Measurements from ENCODE around the gene PPP2R5C.

PPP2R5C gene

DNA sequence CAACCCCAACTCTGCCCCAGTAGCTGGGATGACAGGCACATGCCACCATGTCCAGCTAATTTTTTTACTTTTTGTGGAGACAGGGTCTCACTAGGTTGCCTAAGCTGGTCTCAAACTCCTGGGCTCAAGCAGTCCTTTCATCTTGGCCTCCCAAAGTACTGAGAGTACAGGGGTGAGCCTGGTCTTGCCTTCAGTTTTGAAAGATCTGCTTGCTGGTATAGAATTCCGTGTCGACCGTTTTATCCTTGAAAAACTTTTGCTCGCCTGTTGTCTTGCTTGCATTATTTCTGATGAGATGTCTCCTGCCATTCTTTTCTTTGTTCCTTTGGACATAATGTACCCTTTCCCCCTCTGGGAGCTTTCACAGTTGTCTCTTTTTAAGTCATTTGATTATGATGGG lies 110.8 kb downstream of the PPP2R5C start:
- DNase-seq, result no peak

DNA sequence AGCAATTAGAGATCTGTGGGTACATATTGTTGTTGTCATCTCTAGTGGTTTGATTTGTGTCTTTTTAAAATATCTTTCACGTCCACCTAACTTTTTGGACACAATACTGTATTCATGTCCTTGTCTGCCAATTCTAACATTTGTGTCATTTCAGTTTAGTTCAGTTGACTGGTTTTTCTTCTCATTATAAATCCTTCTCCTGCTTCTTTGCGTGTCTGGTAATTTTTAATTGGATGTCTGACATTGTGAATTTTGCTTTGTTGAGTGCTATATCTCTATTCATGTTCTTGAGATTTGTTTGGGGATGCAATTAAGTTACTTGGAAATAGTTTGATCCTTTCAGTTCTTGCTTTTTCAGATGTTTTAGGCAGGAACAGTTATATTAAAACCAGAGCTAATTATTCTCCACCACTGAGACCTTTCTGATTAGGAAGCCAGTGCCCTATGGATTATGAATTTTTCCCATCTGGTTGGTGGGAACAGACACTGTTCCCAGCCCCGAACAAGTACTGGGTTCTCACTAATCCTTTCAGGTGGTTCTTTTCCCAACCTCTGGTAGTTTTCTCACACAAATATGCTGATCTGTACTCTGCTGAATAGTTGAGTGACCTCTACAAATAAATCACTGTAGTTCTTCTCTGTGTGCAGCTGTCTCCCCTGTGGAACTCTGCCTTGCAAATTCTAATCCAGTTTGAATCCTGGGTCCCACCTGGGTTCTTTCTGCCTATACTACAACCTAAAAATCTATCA lies 111.7 kb downstream of the PPP2R5C start:
- DNase-seq, result no peak

DNA sequence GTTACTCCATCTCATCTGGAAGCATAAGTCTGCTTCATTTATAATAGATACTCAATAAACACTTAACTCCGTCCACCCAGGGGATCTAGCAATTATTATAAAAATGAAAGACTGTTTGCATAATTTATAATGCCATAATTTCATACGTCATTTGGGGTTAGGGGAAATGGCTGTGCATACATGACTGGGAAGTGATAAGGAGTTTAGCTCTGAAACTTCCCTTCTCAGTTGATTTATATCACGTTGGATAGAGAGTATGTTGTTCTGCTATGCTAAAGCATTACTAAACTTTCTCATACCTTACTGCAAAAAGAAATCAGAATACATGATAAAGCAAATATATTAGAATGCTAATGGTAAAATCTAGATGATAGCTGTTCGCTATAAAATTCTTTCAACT lies 112.5 kb downstream of the PPP2R5C start:
- DNase-seq, result no peak

DNA sequence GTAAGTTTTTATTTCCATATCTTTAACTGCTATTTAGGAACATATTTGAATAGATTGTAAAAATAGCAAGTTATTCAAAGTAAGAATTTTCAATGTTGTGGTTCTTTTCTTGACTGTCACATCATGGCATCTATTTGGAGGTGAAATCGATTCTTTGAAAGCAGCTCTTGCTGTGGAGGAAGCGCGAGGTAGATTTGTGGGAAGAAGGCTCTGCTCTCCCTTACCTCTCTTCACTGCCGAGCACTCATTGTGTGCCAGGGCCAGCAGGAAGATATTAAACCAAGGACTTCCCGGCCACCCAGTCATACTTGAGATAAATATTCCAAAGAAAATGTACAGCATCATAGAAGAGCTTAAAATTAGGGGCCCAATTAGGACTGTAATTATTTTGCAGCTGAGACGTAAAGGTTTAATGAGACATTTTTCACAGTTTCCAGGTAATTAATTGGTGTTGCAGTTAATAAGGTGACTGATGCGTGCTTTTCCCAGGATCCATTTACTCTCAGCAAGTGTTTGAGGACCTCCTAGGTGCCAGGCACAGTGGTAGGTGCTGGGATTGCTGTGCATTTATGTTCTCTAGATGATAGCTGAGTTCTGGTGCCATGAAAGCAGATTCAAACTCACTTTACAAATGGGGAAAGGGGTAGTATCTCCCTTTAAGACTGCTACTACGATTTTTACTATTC lies 113.7 kb downstream of the PPP2R5C start:
- DNase-seq, result no peak

DNA sequence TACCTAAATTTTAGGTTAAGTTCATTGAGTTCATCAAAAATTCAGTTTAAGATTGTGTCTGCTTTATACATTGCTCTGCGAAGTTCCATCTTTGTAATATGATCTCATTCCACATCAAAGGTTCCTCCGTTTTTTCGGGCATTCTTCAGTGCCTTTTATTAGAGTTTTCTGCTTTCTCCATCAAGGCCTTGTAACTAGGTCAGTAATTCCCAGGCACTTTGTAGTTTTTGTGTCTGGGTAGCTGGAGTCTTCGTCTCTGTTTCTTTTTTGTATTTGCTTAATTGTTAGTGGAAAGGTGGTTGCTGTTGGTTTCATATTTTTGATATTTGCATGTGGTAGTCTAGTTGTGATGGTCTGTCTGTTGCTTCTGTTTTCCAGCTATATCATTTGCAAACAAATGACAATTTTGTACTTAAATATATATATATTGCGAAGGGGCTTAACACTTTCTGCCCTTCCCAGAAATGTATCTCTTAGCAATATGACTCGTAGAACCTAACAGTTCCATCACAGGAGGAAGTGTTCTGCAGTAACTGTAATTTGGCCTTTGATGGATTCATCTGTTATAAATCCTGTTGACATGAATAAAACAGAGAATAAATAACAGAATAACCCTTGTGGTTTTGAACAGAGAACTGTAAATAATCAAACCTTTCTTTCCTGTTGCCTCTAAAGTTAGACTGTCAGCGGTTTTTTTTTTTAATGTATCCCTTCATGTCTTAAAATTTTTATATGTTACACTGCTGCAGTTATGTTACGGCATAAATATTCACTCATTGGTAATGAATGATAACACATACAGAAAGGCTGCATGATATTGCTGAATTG lies 114.4 kb downstream of the PPP2R5C start:
- no peak for DNase-seq

DNA sequence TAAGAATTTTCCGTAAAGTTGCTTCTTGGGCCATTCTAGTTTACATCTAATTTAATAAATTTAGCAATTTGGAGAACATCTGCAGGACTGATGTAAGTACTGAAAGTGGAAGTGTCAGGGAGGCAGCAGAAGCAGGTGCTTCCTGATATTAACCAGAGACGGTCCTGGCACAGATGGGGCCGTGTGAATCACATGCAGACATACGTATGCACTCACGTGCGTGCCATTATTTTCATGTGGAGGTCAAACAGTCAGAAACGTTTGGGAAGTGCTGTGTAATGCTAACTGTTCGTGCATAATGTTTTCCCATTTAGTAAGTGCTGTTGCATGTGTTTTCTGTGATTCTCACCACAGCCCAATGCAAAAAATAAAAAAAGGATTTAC lies 115.0 kb downstream of the PPP2R5C start:
- DNase-seq, result peak; percentile 66

DNA sequence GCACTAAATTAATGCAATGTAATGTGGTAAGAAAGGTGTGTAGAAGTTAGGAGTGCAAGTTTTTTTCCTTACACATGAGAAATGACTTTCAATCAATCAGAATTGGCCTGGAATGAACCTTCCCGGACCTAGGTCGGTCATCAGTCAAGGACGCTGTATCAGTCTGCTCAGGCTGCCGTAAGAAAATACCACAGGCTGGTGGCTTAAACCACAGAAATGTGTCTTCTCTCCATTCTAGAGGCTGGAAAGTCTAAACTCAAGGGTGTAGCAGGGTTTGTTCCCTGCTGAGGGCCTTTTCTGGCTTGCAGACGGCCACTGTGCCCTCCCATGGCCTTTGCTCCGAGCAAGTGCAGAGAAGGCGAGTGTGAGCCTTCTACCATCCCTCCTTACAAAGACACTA lies 116.3 kb downstream of the PPP2R5C start:
- DNase-seq, result no peak

DNA sequence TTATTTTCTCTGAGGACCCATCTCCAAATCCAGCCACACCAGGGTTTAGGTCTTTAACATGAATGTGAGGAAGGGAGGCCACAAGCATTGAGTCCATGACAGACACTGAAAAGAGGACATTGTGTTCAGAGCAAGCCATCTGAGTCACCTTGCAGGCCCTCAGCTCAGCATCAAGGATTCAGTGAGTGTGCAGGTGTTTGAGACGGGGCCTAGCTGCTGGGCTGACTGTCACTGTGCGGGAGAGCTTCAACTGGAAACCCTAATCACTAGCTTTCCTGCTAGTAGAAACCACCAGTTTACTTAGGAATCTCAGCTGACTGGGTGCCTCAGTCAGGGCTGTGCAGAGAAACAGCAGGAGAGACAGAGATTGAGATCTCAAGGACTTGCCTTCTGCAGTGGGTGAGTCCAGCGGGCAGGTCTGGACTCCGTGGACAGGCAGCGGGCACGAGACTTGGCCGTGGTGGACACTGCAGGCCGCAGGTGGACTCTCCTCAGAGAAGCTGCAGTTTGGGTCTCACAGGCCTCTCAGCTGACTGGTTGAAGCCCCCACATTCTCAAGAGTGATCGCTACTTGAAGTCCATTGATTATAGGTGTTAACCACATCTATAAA lies 116.8 kb downstream of the PPP2R5C start:
- DNase-seq, result no peak

DNA sequence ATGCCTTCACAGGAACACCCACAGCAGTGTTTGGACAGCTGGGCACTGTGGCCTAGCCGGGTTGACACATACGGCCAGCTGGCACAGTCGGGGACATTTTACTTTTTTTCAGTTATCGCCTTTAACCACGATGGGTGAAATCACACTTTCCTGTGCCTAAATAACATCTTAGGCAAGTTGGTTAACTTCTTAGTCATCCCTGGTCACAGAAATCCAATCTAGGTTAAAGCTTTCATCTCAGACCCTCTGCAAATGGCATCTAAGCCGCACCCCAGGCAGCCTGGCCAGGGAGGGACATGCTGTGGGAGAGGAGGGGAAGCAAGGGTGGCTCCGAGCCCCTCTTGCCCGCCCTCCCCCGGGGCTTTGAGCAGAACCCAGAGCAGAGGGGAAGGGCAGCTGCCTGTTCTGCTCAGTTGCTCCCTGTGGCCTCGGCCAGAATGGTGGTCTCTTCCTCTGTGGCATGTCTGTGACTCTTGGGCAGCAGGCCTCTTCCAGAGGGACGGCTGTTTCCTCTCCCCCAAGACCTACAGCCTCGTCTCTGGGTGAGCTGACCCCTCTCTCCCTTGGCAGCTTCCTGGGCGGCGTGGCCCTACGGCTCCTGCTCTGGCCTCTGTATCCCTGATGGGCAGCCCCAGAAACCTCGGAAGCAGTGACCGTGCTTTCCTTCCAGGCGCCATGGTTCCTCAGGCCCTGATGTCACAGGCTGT lies 117.5 kb downstream of the PPP2R5C start:
- DNase-seq, result no peak

DNA sequence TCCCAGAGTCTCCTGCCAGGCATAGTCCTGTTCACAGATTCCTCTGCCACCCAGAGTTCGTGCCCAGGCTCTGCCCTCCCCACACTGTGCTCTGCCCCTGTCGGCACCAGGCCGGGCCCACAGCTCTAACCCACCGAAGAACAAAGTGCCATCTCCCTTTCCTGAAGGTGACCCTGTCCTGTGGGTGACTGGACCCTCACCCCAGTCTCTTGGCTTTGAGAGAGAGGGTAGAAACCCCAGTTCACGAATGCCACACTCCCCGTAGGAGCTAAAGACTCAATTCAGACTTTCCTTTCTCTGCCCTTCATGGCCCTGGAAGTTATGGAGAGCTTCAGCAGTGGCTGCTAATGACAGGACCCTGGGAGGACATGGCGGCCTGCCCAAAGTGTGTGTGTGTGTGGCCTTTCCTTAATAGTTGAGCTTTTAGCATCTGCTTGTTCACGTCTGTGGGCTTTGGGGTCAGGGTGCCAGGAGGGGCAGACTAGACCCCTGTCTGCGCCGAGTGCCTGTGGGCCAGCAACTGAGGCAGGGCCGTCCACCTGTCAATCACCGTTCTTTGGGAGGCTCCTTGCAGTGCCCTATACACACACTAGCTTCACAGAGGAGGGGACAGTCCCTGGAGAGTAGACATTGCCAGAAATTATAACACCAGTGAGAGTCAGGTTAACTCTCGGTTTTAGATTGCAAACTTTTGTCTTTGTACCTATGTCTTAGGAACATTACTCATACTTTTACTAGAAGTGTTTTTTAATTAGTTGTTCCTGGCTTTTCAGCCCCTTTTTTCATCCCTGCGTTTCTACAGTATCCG lies 118.2 kb downstream of the PPP2R5C start:
- no peak for DNase-seq

DNA sequence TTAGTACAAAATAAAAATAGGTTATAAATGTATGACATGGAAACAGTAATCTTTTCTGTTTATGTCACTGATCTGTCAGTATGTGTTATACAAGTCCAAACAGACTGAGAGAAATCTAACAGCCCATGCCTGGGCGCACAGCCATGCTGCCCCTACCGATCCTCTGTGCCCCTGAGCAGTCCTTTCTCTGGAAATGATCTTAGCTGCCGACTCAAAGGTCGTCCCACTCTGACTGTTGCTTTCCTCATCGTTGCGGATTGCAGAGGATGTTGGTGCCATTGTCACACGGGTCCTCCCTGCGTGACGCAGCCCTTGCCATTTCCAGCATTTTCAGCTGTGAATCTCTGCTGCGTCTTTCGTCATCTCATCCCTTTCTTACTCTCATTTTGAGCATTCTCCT lies 119.9 kb downstream of the PPP2R5C start:
- DNase-seq, result no peak

DNA sequence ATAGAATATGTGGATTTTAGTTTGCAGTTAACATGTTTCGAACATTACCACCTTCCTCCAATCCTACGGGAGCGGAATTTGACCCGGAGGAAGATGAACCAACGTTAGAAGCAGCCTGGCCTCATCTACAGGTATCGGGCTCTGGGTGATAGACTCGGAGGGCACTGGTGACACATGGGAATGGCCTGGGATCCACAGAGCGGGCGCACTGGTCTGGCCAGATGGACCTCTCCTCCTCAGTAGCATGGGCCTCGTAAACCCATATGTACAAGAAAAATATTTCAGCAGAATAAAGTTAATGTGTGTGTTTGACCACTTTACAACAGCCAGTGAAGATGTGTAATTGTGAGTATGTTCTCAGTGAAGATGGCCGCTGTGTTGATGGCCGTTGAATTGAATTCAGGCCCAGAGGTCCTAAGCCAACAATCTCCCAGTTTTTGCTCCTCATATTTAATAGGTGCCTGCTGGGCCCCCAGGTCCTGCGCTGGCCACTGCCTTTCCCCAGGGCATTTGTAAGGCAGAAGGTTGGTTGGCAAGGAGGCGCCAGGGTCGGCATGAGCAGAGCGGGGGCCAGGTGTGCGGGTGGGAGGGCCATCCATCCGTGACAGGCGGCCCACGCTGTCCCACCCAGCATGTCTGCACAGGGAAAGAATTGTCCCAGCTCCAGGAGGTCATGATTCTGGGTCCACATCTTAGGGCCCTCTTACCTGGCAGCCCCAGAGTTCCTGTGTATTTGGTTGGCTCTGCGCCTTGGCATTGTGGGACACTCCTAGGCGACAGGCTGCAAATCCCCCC lies 120.8 kb downstream of the PPP2R5C start:
- no peak for DNase-seq

DNA sequence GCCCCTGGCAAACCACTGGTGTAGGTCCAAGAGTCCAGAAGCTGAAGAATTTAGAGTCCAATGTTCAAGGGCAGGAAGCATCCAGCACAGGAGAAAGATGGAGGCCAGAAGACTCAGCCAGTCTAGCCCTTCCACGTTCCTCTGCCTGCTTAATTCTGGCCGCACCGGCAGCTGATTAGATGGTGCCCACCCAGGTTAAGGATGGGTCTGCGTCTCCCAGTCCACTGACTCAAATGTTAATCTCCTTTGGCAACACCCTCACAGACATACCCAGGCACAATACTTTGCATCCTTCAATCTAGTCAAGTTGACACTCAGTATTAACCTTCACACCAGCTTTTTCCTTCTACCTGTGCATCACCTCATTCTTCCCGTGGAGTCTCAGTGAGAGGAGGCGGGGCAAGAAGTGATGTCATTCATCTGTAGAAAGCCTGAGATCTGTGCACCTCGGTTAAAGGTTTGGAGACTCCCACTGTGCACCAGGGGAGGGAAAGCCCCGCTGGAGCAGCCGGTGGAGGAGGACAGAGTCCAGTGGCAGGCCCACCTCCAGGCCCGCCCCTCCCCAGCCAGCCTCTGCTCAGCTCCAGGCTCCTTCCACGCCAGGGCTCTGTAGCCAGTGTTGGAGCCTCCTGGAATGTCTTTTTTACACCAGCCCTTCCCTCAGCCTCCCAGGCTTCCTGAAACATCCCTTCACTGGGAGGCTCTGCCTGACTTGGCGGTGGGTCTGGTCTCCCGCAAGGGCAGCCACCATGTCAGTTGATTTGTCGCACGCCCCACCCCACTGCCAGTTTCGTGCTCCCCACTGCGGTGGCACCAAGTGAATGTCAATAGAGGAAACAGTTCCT lies 122.8 kb downstream of the PPP2R5C start:
- no peak for DNase-seq

DNA sequence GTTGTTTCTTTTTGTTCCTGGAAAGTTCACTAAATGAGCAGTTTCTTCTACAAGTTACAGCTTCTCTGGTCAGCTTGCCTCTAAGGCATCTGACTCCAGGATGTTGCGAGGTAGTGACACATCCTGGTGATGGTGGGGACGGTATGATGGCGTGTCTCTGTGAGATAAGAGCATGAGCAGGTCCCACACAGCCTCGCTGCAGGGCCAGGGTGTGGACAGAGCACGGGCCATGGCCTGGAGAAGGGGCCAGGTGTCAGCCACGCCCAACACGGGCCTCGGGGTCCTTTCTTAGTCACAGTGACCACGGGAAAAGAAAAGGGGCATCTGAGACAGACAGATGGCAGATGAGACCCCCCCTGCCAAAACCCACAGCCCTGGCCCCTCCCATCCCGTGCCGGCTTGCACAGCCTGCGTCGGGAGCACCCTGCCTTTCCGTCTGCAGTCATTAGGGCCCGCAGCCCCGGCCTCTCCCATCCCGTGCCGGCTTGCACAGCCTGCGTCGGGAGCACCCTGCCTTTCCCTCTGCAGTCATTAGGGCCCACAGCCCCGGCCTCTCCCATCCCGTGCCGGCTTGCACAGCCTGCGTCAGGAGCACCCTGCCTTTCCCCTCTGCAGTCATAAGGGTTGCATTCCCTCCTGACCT lies 123.5 kb downstream of the PPP2R5C start:
- DNase-seq, result no peak

DNA sequence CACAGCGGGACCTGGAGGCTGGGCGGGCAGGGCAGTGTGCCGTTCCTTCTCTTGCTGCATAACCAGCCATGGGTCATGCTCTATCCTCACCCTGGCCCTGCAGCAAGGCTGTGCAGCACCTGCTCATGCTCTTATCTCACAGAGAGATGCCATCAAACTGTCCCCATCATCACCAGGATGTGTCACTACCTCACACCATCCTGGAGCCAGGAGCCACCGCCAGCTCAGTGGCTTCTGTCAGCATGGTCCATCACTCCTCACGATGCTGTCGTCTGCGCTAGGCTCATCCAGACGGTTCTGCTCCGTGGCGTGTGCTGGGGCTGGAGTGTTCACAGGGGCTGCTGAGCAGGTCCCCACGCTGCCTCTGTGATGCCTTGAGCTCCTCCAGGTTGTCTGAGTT lies 125.7 kb downstream of the PPP2R5C start:
- DNase-seq, result no peak

DNA sequence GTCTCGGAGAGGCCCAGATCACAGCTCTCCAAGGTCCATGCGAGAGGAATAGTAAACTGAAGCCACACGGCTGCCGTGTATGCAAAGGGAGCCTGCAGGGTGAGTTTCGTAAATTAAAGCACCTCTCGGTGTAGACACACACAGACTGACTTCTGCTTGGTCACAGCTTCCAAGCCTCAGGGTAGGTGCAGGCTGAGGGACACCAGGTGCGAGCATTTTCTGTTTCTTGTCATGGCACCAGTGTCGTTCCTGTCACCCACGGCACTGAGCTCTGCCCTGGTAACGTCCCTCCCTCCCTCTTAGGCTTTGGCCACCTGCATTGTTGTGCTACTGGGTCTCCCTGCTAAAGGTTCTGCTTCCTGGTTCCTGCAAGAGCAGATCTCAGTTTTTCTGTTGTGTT lies 126.7 kb downstream of the PPP2R5C start:
- DNase-seq, result no peak

DNA sequence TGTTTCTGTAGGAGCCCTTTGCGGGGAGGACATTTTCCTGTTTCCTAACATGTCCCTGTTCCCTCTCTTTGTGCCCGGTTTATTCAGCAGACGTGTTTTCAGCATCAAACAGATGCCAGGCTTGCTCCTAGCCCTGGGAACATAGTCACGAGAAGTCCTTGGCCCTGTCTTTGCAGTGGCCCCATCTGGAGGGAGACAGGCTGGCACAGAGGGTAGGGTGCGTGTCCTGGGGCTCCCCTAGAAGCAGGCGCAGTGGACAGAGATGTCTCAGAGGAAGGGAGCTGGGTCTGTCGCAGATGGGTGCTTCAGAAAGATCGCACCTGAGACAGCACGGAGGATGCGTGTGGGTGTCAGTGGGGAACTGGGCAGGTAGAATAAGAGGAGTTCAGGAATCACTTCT lies 127.9 kb downstream of the PPP2R5C start:
- DNase-seq, result peak; percentile 29

DNA sequence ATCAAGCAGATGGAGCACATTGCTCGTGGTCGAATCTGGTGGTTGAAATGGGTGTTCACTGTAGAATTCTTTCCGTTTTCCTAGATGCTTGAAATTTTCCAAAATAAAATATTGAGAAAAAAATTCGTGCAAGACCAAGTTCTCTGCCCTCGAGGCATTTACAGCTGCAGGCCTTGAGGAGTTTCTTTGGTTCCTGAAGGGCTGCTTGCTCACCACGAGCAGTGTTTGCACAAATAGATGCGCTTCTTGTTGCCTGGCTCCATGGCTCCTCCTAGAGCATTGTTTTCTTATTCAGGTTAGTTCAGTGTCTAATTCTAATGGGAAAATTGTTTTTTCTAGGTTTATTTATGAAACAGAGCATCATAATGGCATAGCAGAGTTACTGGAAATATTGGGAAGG lies 128.4 kb downstream of the PPP2R5C start:
- DNase-seq, result peak; percentile 63

DNA sequence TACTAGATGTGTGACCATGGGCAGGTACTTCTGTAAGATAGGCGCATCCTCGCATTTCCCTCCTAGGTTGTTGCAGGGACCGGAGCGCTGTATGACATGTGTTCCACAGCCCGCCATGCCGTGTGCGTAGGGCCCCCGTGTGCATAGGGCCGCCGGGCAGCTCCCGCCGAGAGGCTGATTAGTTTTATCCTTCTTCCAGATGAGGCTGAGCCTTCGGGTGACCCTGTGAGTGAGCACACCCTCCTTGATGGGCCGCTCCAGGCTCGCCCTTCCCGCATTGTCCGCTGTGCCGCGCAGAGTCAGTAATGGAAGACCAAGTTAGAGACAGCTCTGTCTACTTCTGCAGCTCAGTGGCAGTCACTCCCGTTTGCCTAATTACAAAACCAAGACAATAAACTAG lies 130.0 kb downstream of the PPP2R5C start:
- DNase-seq, result no peak

DNA sequence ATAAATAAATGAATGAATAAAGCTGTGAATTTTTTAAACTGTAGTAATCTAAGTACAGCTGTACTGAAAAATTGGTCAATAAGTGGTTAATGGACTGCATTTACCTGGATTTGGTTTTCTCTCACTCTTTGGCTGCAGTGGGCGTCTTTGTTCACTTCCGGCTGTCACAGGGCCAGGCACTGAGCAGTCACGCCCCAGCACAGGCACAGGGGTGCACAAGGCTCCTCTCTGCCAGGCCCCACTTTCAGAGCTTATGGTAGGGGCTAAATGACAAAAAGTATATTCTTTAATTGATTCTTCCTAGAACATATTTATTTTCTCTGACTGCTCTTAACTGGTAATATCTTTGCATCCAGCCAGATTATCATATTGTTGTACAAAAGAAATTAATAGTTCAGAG lies 132.2 kb downstream of the PPP2R5C start:
- no peak for DNase-seq

All from NCI-H2171 treated with DMSO at 0.1 percent for 48 hours (cell line).